ENCODE data around the gene KRT9. TPM values are rescaled to one million over a fixed set of nuclear protein-coding genes. Genes with fewer than 3 reads are reported as not detected.

Gene KRT9
- total RNA-seq, 2 donors from 2014 or later = not detected

GRCh38 chr17:41559548-41559947, 12.3 kb downstream of the KRT9 start:
- DNase-seq = no peak
- TF ChIP-seq POLR2A (IDR thresholded peaks at IDR 0.05) (no peak), CTCF (IDR thresholded peaks at IDR 0.05) (no peak)
- WGBS, 2 donors = 72 to 81% methylated on average over 2 of the region's 2 CpGs
- Histone ChIP-seq H3K36me3 (replicated peaks in 1 of 2; ENCODE audit: insufficient read depth in 1 of 2, low read depth in 2 of 2) (no peaks in the 10 kb centered on the region), H3K4me1 (no peaks in the 10 kb centered on the region), H3K9me3 (no peaks in the 10 kb centered on the region), H3K27ac (no peak overlapping the region), H3K27me3 (no peaks in the 10 kb centered on the region), H3K4me3 (no peak overlapping the region)
- intact Hi-C loops (cut with DNase I) = no loop called here
- no peak for ATAC-seq

DNA sequence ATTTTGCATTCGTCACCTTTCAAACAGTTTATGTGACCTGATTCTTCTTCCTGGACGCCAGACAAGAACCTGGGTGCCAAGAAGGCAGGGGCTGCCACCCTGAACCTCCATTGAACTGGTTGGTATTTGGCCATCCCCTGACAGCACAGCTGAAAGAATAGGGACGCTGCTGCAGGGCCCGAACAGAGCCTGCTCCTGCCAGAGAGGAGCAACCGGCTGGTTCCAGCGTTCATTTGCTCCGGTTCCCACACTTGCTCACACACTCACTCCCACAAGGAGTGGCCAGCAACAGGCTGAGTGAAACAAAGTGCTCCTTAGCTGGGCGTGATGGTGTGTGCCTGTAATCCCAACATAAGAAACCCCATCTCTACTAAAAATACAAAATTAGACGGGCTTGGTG, 14.9 kb downstream of the KRT9 start:
- no peak for ATAC-seq
- Histone ChIP-seq H3K4me1 (no peaks in the 10 kb centered on the region), H3K27me3 (no peaks in the 10 kb centered on the region), H3K9me3 (no peaks in the 10 kb centered on the region), H3K4me3 (no peak overlapping the region), H3K36me3 (replicated peaks in 1 of 2; ENCODE audit: insufficient read depth in 1 of 2, low read depth in 2 of 2) (no peaks in the 10 kb centered on the region), H3K27ac (no peak overlapping the region)
- intact Hi-C loops (cut with DNase I) = no loop called here
- no peak for DNase-seq
- WGBS, 2 donors = 60 to 75% methylated on average over 5 to 9 of the region's 9 CpGs
- no peak for TF ChIP-seq CTCF (IDR thresholded peaks at IDR 0.05)
- no peak for TF ChIP-seq POLR2A (IDR thresholded peaks at IDR 0.05)

DNA sequence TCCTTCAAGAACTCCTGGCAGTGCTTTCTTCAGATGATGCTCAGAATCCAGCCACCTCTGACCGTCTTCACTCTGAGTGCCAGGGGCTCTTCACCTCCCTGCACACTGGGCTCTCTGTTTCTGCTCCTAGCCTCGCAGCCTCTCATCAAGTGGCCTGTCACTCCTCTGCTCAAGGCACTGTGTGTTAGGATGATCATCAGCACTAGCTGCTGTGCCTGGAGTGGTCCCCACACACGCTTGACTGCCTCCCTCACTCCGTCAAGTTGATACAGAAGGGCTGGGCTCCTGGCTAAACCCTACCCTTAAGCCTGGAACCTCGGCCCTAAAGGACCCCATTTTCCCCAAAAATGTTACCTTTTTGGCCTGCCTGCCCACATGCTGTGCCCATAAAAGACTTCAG, 15.6 kb downstream of the KRT9 start:
- no peak for ATAC-seq
- TF ChIP-seq CTCF (IDR thresholded peaks at IDR 0.05) (no peak), POLR2A (IDR thresholded peaks at IDR 0.05) (no peak)
- no peak for DNase-seq
- Histone ChIP-seq H3K36me3 (replicated peaks in 1 of 2; ENCODE audit: insufficient read depth in 1 of 2, low read depth in 2 of 2) (no peaks in the 10 kb centered on the region), H3K27ac (no peak overlapping the region), H3K4me3 (no peak overlapping the region), H3K9me3 (no peaks in the 10 kb centered on the region), H3K27me3 (no peaks in the 10 kb centered on the region), H3K4me1 (no peaks in the 10 kb centered on the region)
- intact Hi-C loops (cut with DNase I) = no loop called here
- 53 to 80% methylated on average over 4 to 5 of the region's 5 CpGs for WGBS, 2 donors

- Histone ChIP-seq H3K36me3 (replicated peaks in 1 of 2; ENCODE audit: insufficient read depth in 1 of 2, low read depth in 2 of 2) (no peaks in the 10 kb centered on the region), H3K4me3 (no peak overlapping the region), H3K27me3 (no peaks in the 10 kb centered on the region), H3K27ac (no peak overlapping the region), H3K4me1 (no peaks in the 10 kb centered on the region), H3K9me3 (no peaks in the 10 kb centered on the region)
- DNase-seq = peak in 1 of 4 donors; percentile 20
- ATAC-seq = no peak
- intact Hi-C loops (cut with DNase I) = no loop called here
- no peak for TF ChIP-seq POLR2A (IDR thresholded peaks at IDR 0.05)
- no peak for TF ChIP-seq CTCF (IDR thresholded peaks at IDR 0.05)
- 66 to 69% methylated on average over 5 of the region's 5 CpGs for WGBS, 2 donors
Observed at GRCh38 chr17:41555105-41555887, 16.6 kb downstream of the KRT9 start.
